ENCODE results near the gene CYB561.

CYB561 gene

DNA sequence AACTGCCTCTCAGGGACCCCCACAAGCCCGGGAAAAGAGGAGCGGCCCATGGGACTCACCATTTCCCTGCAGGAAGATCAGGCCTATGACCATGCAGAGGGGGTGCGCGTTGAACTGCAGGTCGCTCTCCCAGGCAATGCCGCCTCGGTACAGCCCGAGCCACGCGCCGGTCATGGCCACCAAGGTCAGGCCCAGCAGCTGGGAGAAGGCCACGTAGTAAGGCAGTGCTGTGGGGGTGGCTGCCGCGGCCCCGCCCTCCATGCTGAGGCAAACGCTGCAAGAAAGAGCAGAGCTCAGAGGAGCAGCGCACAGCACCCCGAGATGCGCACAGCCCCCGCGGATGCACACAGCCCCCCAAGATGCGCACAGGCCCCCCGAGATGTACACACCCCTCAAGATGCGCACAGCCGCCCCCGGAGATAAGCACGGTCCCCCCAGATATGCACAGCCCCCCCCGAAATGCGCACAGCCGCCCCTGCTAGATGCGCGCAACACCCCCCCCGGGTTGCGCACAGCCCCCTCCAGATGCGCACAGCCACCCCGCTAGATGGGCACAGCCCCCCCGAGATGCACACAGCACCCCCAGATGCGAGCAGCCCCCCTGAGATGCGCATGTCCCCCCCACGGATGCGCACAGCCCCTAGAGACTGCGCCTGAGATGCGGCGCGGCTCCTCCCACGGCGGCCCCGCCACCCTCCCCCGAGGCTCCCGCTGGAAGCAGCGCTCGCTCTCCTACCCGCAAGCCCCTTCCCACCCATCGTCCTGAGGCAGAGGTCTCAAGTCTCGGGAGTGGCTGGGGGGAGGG lies 8.6 kb downstream of the CYB561 start:
- TF ChIP-seq, protein P1, sequence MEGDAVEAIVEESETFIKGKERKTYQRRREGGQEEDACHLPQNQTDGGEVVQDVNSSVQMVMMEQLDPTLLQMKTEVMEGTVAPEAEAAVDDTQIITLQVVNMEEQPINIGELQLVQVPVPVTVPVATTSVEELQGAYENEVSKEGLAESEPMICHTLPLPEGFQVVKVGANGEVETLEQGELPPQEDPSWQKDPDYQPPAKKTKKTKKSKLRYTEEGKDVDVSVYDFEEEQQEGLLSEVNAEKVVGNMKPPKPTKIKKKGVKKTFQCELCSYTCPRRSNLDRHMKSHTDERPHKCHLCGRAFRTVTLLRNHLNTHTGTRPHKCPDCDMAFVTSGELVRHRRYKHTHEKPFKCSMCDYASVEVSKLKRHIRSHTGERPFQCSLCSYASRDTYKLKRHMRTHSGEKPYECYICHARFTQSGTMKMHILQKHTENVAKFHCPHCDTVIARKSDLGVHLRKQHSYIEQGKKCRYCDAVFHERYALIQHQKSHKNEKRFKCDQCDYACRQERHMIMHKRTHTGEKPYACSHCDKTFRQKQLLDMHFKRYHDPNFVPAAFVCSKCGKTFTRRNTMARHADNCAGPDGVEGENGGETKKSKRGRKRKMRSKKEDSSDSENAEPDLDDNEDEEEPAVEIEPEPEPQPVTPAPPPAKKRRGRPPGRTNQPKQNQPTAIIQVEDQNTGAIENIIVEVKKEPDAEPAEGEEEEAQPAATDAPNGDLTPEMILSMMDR (IDR thresholded peaks at IDR 0.05; ENCODE audit: borderline replicate concordance, control extremely low read depth, extremely low read depth, insufficient read depth, missing control alignments) = no peak
- in situ Hi-C loops (cut with MboI; ENCODE audit: low sequenced_read_pairs, unreplicated experiment) = loop anchor here (25.0 kb wide), 1 partner anchor 375 kb away; no protein-coding TSS in a partner anchor
- DNase-seq (ENCODE audit: low spot score) = no peak

DNA sequence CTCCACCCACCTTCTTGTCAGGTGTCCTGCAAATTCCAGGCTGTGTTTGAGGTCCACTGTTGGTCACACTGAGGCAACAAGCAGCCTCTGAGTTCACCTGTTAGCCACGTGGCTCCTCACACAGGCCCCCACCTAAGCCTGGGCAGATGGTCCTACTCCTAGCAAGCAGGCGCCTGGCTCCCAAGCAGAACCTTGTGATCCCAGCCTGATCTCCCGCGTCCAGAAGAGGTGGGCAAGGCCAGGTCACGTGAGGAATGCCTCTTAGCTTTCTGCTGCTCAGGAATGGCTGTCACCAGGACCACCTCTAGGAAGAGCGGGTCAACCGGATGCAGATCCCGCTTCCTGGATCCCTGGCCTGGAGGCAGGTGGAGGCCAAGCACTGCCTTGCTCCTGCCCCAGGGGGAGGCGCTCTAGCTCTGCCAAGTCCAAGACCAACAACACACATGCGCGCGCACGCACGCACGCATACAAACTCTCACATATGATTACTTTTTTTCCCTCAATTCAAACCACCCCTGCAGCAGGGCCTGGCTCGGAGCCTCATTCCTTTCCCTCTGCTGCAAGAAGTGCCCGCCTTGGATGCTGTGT lies 9.5 kb downstream of the CYB561 start:
- TF ChIP-seq, protein P1 (IDR thresholded peaks at IDR 0.05; ENCODE audit: borderline replicate concordance, control extremely low read depth, extremely low read depth, insufficient read depth, missing control alignments) = no peak

DNA sequence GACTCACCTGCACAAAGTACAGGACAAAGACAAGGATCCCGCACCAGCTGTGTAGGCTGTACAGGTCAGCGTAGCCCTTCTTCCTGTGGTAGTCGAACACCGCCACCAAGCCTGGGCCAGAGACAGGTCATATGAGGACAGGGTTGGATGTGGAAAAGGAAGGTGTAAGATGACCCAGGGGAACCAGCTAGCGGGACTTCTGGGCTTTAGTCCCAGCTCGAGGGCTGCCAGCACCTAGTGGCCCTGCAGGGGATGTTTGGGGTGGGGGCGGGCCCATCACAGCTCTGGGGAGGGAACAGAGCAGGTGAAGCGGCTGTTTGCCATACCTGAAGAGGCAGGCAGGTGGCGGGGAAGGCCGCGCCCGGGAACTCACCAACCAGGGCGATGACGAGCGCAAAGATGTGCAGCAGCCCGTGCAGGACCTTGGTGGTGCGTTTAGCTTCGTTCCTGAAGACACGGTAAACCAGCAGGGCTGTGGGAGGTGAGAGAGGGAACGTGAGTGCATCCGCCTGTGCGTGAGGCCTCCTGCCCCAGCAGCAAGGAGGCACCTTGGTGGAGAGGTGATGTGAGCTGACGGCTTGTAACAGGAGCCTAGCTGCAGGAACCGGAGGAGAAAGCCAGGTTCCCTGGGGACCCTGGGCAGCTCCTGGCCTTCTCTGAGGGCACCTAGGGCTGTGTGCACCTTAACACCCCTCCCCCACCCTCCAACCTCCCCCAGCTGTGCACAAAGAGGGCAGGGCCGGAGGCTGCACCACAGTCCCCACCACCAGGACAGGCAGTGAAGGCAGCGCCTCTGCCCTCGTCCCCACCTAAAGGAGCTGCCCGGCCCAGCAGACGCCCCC lies 10.2 kb downstream of the CYB561 start:
- DNase-seq (ENCODE audit: low spot score) = no peak

More for the DNA sequence above, 9.5 kb downstream of the CYB561 start:
- in situ Hi-C loops (cut with MboI; ENCODE audit: low sequenced_read_pairs, unreplicated experiment) = loop anchor here (25.0 kb wide), 1 partner anchor 376 kb away; no protein-coding TSS in a partner anchor
- DNase-seq (ENCODE audit: low spot score) = no peak

DNA sequence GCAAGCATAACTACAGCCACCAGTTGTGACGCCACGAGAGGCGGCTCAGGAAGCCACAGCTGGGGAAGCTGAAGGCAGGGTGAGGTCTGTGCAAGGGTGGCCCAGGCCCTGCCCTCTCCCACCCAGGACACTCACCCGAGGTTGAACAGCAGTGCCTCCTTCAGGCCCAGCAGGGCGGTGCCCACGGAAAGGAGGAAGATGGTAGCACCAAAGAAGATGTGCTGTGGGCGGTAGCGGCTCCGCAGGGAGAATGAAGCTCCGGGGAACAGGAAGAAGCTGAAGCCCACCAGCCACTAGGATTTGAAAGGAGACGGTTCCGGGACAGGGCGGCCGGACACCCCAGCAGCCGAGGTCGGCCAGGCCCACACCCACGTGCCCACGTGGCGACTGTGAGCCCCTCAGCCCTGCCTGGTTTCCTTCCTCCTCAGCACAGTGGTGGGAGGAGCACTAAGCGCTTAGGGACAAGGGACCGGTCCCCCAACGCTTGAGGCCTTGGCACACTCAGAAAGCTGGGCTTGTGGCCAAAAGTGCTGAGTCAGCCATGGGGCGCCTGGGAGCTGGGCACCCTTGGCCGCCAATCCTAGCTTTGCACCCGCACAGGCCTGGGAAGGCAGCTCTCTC lies 11.0 kb downstream of the CYB561 start:
- TF ChIP-seq, protein P1 (IDR thresholded peaks at IDR 0.05; ENCODE audit: borderline replicate concordance, control extremely low read depth, extremely low read depth, insufficient read depth, missing control alignments) = no peak
- in situ Hi-C loops (cut with MboI; ENCODE audit: low sequenced_read_pairs, unreplicated experiment) = loop anchor here (5.0 to 25.0 kb wide), 2 partner anchors 177 to 377 kb away; no protein-coding TSS in a partner anchor
- DNase-seq (ENCODE audit: low spot score) = no peak

More for the DNA sequence above, 10.2 kb downstream of the CYB561 start:
- TF ChIP-seq, protein P1 (IDR thresholded peaks at IDR 0.05; ENCODE audit: borderline replicate concordance, control extremely low read depth, extremely low read depth, insufficient read depth, missing control alignments) = no peak
- in situ Hi-C loops (cut with MboI; ENCODE audit: low sequenced_read_pairs, unreplicated experiment) = loop anchor here (25.0 kb wide), 1 partner anchor 376 kb away; no protein-coding TSS in a partner anchor

DNA sequence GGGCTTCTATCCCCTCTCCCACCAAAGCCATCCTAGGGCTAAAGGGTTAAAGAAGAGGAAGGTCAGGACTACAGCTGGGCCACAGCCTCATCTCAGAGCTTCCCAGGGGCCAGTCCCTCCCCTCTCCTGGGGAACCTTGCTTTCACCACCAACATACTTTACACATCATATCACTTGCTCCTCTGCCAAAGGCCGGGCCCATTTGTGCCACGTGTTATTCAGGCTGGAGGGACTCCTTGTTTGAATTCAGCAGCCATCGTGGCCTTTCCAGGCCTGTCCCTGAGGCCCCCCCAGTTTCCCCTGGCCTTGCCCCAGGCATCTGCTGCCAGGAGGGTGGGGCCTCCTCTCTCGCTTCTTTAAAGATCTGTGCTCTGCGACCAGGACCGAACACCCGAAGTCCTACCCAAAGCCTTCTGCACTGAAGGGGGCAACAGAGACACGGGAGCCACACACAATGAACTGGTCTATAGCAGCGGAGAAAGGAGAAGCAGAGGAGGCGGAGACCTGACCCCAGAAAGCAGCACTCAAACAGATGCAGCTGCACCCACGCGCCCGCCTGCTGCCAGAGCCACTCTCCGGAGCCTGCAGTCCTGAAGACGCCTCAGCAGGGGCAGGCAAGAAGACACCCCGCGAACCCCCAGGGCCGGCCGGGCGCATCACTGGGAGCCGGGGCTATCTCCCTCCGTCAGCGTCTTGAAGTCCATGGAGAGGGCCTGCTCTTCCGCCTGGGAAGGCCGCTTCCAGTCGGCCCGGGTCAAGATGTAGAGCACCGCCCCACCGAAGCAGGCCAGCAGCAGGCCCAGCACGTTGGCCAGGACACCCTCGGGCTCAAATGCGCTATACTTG lies 12.1 kb downstream of the CYB561 start:
- in situ Hi-C loops (cut with MboI; ENCODE audit: low sequenced_read_pairs, unreplicated experiment) = loop anchor here (5.0 to 25.0 kb wide), 2 partner anchors 178 to 378 kb away; no protein-coding TSS in a partner anchor
- DNase-seq (ENCODE audit: low spot score) = no peak
- TF ChIP-seq, protein P1 (IDR thresholded peaks at IDR 0.05; ENCODE audit: borderline replicate concordance, control extremely low read depth, extremely low read depth, insufficient read depth, missing control alignments) = no peak
